HG02763 (cell line): Measurements from ENCODE around the gene ATG10.
"Not testable (repeated sequence)": the region's sequence is repeated elsewhere in the genome, so short reads cannot be mapped to it uniquely, and the experiment has no call there.

ENCODE experiments used
- ATAC-seq: cut with Tn5 transposase; IDR thresholded peaks from one replicate; pipeline ENCODE4 v1.9.1; 2021; ENCODE audit warnings: mild to moderate bottlenecking, moderate library complexity; ENCODE audit not compliant: unreplicated experiment

The ATG10 gene

DNA sequence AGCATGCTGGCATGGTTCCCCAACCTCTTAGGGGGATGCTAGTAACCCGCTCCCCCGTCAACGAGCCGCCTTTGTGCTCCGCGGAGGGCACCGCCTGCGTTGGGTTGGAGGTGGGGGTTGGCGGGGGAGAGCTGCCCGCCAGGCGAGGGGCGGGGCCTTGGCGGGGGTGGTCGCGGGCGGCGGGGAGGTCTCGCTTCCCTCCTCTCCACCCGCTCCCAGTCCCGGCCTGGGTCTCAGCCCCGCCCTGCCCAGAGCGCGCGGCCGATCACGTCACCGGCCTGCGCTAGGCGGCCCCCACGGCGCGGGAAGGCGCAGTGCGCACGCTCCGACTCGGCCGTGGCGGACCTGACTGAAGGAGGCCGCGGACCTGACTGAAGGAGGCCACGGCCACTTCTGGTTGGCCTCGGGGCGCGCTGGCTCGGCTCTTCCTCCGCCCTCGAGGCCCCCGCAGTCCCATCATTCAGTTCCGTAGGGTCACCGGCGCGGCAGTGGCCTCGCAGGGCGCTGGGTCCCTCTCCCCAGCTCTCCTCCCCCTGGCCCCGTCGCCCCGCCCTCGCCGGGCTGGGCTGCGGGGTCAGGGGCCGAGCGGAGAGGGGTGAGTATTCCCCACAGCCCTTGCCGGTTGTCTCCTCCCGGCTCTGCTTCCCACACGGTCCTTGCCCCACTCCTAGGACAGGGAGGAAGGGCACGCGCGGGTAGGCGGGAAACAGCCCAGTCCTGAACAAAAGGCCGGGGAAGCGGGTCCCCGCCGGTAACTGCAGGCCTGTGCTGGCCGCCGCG, at the start of gene ATG10:
Gene ATG10, plus strand, starts transcription at position 312 of the 780 bp plus-strand sequence. CDS start 15,548 bp downstream, outside the sequence.
- peak; percentile 98 for ATAC-seq

DNA sequence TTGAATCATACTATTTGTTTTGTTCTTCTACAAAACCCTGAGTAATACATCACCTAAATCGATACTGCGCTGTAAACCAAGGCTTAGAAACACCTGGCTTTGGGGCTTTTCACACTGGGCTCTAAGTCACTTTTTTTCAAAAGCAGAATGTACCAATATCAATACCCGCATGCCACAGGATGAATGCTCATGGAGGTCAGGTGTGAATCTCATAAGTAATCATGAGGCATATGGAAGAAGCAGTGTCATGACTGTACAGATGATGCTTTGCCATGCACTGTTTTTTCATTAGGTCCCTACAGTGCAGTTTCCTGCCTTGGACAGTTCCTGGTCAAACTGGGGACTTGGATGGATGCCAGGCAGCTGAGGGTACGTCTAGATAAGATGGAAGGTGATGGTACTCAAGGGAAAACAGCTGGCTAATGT, 49.0 kb upstream of the ATG10 start:
- no peak for ATAC-seq

DNA sequence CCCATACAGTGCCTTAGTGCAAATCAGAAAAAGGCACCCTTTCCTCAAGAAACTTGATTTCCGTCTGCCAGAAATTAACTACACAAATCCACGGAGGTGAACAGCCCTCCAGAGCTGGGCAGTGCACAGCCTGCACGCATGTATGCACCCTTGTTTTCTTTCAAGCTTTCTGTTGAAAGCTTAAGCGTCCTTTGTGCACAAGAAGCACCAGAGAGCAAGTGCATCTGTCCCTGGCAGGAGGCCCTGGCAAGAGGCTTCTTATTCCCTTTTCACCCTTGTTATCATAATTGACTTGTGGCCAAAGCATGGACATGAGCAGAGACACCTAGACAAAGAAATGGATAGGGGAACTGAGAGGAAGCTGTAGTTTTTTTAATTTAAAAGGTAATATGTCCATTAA, 47.4 kb upstream of the ATG10 start:
- ATAC-seq = no peak

DNA sequence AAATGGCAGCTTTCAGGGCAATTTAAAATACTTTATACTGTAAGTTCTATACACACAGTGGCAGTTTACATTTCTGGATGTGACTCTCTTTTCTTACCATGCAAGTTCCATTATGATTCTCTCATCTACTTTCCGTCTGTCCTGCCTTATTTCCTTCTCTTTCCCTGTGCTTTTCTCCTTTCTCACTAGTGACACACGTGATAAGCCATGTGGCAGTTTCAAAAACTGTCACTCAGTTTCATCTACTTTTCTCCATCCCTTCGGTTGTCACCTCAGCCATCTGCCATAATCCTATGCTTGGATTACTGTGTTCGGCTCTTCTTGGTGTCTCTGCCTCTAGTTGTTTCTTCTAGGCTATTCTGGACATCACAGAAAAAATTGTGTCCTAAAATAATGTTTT, 46.8 kb upstream of the ATG10 start:
- no peak for ATAC-seq

DNA sequence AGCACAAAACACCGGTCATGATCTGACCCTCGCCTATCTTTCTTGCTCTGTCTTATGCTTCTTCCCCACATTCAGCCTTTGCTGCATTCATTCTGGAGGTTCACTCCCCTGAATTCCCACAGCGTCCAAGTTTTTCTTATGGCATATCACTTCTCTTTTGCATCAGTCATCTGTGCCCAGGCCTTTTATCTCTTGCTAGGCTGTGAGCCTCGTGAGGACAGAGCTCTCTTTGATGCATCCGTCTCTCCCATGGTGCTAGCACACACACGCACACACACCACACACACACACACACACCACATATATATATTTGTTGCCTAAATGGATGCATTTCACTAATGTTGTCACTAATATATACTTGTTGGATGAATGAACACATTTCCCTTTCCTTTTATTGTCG, 45.8 kb upstream of the ATG10 start:
- ATAC-seq = no peak

DNA sequence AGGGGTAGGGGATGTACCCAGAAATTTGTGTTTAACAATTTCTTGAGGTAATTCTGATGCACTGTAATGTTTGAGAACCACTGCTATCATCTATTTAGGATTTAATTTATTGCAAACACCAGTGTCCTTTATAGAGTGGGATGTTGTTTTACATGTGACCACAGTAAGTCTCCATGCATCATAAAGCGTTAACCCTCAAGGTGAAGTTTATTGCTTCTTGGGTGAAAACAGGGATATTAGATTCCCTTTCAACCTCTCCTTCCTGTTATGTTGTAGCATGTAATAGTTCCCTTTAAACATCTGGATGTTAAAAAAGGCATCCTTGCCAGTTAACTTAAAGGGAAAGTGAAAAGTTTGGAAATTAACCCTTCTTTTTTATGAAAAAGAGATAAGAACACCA, 35.8 kb upstream of the ATG10 start:
- no peak for ATAC-seq

DNA sequence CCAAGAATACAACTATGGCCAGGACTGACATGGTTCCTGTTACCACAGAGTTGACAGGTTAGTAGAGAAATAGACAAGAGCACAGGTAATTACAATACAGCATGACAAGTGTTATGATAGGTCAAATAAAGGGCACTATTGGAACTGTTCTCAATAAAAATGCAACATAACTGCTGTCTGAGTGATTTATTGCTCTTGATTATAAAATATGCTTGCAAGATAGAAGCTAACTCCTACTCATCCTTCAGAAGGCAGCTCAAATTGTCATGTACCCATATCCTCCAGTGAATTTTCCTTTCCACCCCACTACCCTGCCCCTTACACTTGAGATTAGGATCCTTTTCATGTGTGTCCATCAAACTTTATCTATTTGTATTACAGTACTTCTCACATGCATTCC, 35.1 kb upstream of the ATG10 start:
- no peak for ATAC-seq

DNA sequence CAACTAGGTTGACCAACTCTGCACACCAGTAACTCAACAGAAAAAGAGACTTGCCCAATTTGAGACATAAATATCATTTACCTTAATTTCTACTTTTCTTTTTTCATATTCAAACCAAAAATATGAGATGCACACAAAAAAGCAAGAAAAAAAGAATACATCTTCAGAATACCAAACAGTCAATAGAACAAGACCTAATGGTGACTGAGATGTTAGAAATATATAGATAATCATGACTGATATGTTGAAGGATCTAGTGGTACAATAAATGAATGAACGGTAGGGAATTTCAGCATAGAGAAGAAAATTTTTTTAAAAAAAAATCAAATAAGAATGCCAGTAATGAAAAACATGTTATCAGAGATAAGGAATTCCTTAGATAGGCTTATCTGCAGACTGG, 29.1 kb upstream of the ATG10 start:
- no peak for ATAC-seq

DNA sequence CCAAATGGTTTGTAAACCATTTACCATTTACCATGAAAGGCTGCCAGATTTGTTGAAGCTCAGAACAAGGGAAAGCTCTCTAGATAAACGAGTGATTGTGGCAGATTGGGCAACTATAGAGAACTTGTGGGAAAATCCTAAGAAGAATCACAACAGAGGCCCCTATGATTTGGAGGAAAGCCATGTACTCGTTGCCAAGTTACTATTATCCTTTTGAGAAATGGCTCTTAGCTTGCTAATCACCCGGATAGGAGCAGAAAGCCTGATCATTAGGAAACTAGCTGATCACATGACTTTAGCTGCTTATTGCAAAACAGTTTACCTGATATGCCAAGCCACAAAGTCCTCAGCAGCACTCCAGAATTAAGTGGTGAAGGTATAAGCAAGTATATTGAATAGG, 23.5 kb upstream of the ATG10 start:
- ATAC-seq = no peak

DNA sequence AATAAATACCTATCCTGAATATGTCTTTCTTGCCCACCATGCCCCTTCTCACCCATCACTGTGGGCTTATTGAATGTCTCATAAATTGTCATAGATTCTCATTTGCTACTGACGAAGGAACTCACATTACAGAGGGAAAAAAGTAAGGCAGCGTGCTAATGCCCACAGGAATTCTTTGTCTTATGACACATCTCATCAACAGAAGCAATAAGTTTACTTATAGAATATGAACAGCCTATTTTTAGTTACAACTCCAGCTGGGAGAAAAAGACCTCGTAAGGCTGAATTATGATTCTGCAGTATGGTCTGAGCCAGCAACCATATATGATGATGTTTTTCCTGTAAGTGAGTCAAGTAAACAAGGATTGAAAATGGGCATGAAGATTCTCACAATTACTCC, 22.4 kb upstream of the ATG10 start:
- no peak for ATAC-seq

DNA sequence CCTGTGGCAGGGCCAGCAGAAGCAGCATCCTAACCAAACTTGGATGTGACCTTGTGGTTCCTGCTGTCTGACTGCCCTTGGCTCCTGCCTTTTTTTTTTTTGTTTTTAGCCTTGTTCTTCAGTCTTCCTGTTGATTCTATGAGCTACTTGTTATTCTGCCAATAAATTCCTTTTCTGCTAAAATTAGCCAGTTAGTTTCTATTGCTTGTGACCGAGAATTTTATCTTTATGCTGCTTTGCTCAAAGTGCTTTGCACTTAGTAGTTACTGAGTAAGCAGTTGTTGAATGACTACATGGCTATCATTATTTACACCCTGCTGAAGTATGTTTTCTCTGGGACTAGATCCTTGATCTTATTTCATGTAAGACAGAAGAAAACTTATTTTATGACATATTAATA, 20.8 kb upstream of the ATG10 start:
- no peak for ATAC-seq

DNA sequence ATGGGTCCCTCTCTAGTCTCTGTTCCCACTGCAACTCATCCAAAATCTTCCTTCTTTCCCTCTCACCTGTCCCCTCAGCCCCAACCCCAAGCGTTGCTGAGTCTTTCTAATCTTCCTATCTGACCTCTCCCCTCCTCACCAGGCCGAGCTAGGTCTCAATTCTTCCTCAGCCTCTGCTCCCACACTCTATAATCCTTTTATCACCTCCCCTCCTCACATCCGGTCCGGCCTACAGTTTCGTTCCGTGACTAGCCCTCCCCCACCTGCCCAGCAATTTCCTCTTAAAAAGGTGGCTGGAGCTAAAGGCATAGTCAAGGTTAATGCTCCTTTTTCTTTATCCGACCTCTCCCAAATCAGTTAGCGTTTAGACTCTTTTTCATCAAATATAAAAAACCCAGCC, 17.0 kb upstream of the ATG10 start:
- not testable (repeated sequence) for ATAC-seq

DNA sequence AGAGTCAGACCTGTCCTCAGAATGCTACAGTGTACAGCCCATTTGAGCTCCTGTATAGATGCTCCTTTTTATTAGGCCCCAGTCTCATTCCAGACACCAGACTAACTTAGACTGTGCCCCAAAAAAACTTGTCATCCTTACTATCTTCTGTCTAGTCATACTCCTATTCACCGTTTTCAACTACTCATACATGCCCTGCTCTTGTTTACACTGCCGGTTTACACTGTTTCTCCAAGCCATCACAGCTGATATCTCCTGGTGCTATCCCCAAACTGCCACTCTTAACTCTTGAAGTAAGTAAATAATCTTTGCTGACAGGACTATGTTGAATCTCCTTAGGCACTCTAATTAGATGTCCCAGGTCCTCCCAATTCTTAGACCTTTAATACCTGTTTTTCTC, 13.7 kb upstream of the ATG10 start:
- not testable (repeated sequence) for ATAC-seq

DNA sequence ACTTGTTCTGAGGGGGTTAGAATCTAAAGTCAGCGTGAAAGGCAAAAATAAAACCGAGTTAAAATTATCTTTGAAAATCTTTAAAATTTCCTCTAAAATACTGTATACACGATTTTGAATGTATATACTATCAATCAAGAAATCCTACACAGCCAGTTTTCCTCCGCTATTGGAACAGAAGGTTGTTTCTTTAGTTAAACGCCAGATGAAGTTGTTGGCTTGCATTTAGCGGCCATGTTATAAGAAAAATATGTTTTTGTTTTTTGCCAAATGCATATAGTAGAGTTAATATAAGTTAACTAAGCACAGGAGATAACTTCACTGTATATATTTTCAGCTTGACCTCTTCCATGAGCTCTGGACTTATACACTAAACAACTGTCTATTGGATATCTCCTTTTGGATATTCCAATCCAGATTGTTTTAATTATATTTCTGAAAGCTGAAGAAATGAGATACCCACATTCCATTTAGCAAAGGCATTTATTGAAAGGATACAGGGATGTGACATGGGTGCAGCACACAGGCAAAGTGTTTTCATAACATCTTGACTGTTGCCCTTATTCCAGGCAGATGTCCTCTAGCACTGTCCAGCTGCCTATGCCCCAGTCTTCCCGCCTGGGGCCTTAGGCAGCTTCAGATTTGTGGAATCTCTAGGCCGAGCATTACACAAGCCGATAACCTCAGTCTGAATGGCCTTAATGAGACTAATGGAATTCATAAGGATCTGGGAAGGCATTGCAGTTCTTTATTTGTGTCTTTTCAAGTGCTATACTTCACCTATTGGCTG, 10.0 kb upstream of the ATG10 start:
- ATAC-seq = no peak

DNA sequence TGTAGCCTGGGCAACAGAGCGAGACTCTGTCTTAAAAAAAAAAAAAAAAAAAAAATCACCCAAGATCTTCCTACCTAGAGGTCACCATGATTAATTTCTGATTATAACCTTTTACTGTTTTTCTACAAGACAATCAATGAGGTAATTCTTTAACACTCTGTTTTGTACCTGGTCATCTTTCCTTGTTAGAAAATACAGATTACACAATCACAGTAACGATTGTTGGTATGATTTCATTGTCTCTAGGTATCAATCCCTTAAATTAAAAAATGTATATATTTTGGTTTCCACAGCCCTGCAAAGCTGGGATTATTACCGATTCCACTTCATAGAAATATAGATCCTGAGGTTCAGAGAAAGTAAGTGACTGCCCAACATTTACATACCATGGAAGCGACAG, 8.3 kb upstream of the ATG10 start:
- ATAC-seq = no peak

DNA sequence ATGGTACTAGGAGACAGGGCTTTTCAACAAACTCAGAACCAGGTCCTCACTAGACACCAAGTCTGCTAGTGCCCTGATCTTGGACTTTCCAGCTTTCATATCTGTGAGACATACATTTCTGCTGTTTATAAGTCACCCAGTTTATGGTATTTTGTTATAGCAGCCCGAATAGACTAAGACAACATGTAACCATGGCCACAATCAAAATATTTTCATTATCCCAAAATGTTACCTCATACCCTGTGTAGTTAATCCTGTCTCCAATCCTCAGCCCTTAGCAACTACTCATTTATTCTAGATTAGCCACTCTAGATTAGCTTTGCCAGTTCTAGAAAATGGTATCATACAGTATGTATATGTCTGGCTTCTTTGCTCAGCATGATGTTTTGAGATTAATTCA, 6.3 kb upstream of the ATG10 start:
- ATAC-seq = no peak

DNA sequence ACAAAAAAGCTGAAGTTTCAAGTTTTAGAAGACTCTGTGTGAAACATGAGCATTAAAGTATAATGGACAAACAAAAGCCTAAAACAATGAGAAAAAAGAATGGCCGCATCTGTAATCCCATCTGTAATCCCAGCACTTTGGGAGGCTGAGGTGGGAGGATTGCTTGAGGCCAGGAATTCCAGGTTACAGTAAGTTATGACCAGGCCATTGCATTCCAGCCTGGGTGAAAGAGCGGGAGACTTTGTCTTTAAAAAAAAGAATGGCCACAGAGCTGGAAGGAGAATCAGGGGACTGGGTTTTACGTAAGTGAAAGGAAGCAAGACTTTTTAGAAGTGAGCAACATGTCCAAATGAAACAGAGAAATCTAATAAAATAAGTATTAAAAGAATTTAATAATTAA, 2.6 kb upstream of the ATG10 start:
- no peak for ATAC-seq

DNA sequence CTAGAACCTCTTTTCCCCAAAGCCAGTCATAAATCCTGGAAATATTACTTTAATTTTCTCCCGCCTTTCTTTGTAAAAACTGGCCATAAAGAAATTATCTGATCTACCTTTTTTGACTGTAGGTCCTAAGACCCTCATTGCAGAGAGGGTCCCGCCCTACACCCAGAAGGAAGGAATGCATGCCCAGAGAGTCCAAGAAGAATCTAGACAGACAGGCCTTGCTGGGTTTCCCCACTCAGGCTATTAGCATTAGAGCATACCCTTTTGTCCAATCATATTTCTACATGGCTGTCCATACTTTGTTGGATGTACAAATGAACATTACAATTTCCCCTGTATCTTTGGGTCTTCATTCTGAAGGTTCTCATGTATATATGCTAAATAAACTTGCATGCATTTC, 1.9 kb upstream of the ATG10 start:
- ATAC-seq = no peak

DNA sequence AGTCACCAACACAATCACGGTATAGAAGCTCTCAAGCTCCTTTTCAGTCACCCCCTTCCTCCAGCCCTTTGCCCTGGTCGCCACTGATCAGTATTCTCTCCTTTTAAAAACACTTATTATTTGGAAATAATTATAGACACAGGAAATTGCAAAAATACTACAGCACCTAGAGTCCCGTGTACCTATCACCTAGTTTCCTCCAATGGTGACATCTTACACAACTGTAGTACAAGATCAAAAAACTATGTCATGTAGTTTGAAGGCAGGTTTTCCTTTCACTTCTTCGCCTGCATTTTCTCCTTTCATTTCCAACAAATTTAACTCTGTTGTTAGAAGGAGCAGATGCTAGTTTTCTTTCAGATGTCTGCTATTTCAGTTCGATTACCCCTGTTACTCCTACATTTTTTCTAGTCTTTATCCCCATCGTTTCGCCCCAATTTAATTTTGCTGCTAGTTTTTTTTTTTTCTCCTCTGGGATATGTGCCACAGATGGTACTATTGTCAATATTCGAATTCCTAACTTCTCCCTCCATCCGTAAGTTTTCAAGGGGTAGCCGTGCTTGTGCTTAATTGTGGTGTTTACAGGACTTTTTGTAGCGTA, 612 bp upstream of the ATG10 start:
- ATAC-seq = no peak

DNA sequence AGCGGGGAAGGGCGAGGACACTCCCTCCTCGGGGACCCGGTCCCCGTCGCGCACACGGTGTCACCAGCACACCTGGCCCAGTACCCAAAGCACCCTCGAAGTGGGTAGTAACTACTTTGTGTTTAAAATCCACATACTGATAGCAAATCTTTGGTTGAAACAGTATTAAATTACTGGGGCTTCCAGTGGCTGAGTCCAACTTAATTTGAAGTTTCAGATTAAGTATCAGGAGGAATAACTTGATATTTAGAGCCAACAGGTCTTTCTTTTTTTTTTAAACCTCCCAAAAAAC, 615 bp downstream of the ATG10 start:
- ATAC-seq = peak; percentile 35

DNA sequence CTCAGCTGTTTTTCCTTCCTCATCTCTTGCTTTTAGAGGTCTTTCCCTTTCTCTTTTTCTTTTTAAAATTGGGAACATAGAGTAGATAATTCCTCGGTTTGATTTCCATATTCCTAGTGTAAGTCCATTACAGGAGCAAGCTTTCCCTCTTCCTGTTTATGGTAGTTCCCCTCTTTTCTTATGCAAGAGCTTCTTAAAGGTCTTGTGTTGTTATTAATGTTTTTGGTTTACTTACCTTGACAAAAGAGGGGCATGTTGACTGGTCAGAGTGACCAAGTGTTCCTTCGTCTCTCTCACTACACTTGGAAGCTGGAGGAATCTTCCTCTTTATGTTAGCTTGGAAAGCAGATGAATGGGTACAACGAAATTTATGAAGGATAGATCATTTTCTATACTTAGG, 8.3 kb downstream of the ATG10 start:
- no peak for ATAC-seq

DNA sequence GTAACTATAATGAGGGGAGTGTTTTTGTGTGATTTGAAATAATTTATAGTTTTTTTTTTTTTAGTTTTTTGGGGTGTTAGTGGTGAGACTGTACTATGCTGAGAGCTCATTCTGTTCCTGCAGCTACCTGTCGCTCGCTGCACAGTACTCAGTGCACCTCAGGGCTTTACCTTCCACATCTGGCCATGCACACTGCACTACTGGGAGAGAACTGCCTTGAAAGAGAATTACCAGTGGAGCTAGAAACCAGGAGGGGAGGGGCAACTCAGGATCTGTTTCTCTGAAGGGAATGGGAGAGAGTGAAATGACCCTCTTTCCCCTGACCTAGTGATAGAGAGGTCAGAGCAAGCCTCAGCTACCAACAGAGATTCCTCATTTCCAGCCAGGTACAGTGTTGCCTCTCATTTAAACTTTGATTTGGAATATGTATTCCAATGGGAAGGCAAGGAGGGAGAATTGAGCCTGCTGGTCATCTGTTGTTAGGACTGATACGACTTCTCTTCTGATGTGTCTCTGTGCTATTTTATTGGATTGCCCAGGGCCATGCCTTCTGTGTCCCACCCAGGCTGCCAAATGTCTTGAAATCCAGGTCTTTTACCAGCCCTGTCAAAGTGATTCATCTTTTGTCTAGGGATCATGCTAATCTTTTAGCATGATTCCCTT, 8.9 kb downstream of the ATG10 start:
- ATAC-seq = no peak
